Right atrium auricular region (tissue), 2 donors: Measurements from ENCODE around the gene GMPR2. TPM values are rescaled to one million over a fixed set of nuclear protein-coding genes. Genes with fewer than 3 reads are reported as not detected.

Experiments
- DNase-seq: peaks from one replicate; pipeline ENCODE4 v3.0.0-alpha.2; 2019; ENCODE audit warnings: low spot score
- H3K27ac ChIP-seq, 2 donors: fragments of 200-600 bp; sonication (generic); 1 replicate in 1 of 2; 2 replicates in 1 of 2; pipeline ENCODE4 v1.5.1; 2016 to 2019
- H3K27me3 ChIP-seq, 2 donors: fragments of 200-600 bp; sonication (generic); one replicate each; pipeline versions ENCODE4 v1.5.1 to v1.6.0; 2017 to 2019
- H3K36me3 ChIP-seq: fragments of 200-600 bp; sonication (generic); one replicate; pipeline ENCODE4 v1.5.1; 2016
- H3K4me1 ChIP-seq, 2 donors: fragments of 200-600 bp; sonication (generic); one replicate each; pipeline versions ENCODE4 v1.5.1 to v1.6.0; 2017 to 2019
- H3K4me3 ChIP-seq, 2 donors: fragments of 200-600 bp; sonication (generic); 1 replicate in 1 of 2; 2 replicates in 1 of 2; pipeline ENCODE4 v1.5.1; 2017 to 2019; ENCODE audit warnings: mild to moderate bottlenecking in 1 of 2, moderate library complexity in 1 of 2
- H3K9me3 ChIP-seq, 2 donors: fragments of 200-600 bp; sonication (generic); one replicate each; pipeline ENCODE4 v1.5.1; 2019
- total RNA-seq, 2 donors: library from RNA; depleted of rRNA; stranded (reverse); fragments of >200 nt; gene quantifications; one replicate each; pipeline ENCODE4 v1.1.0, GENCODE V29; 2016
- TF ChIP-seq, protein P1 (sequence below), 2 donors: fragments of 200-600 bp; sonication (generic); IDR thresholded peaks; one replicate each; pipeline ENCODE4 v1.5.1; 2019; ENCODE audit warnings: antibody characterized with exemption in 2 of 2

Gene GMPR2
- total RNA-seq, 2 donors from 2014 or later, result 28.1 to 31.7 TPM

DNA sequence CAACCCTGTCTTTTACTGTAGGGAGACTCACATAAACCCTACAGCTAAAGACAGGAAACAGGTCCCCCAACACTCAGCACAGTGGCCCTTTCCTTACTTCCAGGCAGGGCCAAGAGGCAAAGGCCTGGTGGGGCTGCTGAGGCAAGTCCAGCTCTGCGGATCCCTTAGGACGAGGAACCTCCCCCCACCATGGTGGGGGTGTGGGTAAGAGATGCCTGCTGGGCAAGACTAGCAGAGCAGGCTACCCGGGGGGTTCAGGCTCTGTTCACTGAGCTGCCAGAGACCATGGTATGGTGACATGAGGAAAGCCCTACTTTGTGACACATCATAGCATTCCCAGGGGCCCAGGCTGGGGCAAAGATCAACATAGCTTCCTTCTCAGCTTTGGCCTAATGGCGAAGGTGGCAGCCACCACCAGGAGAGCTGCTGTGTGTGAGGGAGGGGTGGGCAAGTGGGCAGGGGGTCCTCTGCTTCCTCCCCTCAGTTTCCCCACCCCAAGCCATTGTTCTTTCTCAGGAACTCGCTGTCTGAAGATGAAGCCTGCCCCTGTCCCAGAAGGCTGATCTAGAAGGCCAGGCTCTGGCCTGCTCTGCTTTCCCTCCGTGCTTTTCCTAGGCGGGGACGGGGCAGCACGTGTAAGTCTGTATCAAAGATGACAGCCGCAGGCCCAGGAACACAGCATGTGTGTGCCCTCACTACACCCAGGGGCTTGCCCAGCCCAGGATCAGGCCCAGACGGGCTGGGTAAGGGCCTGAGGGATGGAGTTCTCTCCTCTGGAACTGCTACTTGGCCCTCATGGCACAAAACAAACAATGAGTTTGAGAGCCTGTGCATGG lies 19.8 kb downstream of the GMPR2 start:
- no peaks in the 10 kb centered on the region for H3K9me3 ChIP-seq
- H3K4me3 ChIP-seq, result no peak overlapping the region
- DNase-seq, result no peak
- no peaks in the 10 kb centered on the region for H3K36me3 ChIP-seq
- TF ChIP-seq, protein P1, sequence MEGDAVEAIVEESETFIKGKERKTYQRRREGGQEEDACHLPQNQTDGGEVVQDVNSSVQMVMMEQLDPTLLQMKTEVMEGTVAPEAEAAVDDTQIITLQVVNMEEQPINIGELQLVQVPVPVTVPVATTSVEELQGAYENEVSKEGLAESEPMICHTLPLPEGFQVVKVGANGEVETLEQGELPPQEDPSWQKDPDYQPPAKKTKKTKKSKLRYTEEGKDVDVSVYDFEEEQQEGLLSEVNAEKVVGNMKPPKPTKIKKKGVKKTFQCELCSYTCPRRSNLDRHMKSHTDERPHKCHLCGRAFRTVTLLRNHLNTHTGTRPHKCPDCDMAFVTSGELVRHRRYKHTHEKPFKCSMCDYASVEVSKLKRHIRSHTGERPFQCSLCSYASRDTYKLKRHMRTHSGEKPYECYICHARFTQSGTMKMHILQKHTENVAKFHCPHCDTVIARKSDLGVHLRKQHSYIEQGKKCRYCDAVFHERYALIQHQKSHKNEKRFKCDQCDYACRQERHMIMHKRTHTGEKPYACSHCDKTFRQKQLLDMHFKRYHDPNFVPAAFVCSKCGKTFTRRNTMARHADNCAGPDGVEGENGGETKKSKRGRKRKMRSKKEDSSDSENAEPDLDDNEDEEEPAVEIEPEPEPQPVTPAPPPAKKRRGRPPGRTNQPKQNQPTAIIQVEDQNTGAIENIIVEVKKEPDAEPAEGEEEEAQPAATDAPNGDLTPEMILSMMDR (IDR thresholded peaks at IDR 0.05), result no peak
- no peaks in the 10 kb centered on the region for H3K27me3 ChIP-seq
- H3K27ac ChIP-seq, result no peak overlapping the region
- no peaks in the 10 kb centered on the region for H3K4me1 ChIP-seq

DNA sequence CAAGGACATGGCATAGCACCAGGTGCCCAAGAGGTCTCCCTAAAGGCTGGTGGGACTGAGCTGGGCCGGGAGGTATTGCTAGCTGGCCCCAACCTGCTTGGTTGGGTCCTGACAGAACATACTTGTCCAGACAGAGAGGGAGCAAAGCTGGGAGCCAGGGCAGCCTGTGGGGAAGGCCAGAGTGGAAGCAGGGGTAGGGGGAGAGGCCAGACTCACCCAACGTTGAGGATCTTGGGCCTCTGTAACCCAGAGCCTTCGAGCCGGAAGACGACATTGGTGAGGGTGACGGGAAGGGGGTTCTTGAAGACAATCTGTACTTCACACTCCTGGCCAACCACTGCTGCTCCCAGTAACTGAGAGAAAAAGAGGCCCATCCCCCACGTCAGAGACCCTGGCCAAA lies 21.2 kb downstream of the GMPR2 start:
- no peaks in the 10 kb centered on the region for H3K27me3 ChIP-seq
- DNase-seq, result no peak
- H3K4me3 ChIP-seq, result no peak overlapping the region
- H3K9me3 ChIP-seq, result no peaks in the 10 kb centered on the region
- H3K27ac ChIP-seq, result no peak overlapping the region
- no peaks in the 10 kb centered on the region for H3K36me3 ChIP-seq
- H3K4me1 ChIP-seq, result no peaks in the 10 kb centered on the region
- TF ChIP-seq, protein P1 (IDR thresholded peaks at IDR 0.05), result no peak

DNA sequence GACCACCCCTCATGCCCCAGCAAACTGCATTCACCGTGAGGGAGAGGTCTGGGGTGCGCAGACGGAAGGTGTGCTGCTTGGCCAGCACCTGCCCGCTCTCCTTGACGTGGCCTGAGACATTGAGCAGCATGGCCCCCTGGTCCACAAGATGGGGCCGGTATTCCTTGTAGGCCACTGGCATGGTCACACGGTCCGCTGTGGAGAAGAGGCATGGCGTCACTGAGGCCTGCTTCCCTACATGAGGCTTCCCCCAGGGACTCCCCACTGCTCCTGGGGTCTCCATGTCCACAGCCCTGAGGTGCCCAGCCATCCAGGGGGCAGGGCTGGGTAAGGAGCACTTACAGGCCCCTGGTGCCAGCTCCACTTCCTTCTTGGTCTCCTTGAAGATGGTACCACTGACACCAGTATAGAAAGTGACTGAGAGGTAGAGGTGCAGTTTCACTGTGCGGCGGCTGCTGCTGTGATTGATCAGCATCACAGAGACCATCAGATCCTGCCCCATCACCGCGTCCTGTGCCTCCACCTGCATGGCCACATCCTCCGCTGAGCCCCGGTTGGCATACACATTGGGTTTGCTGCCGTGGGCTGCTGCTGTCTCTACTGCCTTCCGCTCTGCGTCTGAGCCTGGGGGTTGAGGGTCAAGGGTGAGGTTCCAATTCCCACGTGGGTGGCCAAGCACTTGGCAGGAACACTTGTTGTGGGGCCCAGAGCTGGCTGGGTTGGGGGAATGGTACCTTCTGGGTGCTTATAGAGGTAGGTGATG lies 22.1 kb downstream of the GMPR2 start:
- TF ChIP-seq, protein P1 (IDR thresholded peaks at IDR 0.05), result no peak
- no peaks in the 10 kb centered on the region for H3K27me3 ChIP-seq
- no peak overlapping the region for H3K4me3 ChIP-seq
- H3K27ac ChIP-seq, result no peak overlapping the region
- no peak for DNase-seq
- no peaks in the 10 kb centered on the region for H3K4me1 ChIP-seq
- H3K36me3 ChIP-seq, result no peaks in the 10 kb centered on the region
- no peaks in the 10 kb centered on the region for H3K9me3 ChIP-seq

DNA sequence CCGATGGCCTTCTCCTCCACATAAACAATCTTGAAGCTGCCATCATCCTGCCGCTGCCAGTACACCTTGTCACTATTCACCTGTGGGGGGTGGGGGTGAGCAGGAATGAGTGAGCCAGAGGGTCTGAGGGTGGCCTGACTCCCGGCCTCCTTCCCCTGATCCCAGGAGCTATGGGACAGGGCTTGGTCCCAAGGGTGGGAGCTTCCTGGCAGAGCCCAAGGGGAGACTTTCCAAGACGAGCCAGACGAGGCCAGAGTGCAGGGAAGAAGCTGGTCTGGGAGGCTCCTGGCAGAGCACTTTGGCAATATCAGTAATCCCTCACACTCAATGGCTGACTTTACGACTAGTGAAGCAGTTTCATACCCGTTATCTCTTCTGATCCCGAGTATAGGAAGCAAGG lies 22.7 kb downstream of the GMPR2 start:
- no peak overlapping the region for H3K4me3 ChIP-seq
- no peaks in the 10 kb centered on the region for H3K36me3 ChIP-seq
- DNase-seq, result no peak
- H3K9me3 ChIP-seq, result no peaks in the 10 kb centered on the region
- H3K27ac ChIP-seq, result no peak overlapping the region
- no peaks in the 10 kb centered on the region for H3K4me1 ChIP-seq
- TF ChIP-seq, protein P1 (IDR thresholded peaks at IDR 0.05), result no peak
- no peaks in the 10 kb centered on the region for H3K27me3 ChIP-seq

DNA sequence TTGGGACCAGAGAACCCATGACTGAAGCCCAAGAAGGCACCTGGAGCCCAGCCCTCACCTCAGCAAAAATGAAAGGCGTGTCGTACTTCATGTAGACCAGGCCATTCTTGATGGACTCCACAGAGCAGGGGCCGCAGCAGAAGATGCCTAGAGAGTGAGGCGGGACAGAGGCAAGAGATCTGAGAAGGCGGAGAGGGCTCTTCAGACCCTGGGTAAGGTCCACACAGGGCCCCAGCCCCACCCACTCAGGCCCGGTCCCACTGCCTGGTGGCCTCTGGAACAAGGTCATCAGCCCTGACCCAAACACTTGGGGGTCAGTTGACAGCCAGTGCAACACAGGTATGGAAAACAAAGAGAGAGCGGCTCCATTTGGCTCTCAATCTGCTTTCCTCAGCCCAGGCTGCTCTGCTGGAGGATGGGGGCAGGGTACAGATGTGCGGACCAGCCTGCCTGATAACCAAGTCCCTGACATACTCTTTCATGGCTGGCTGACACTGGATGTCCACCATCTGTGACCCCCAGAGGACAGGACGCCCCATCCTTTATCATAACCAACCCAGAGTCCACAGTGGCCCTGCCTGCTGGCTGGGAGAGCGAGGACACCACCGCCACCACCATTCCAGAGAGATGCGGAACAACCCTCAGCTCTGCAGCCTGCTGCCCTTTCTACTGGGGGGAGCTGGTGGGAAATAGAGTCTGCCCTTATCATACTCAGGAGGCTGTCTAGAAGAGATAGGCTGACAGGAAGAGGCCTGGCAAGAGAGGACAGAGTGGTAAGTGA lies 23.4 kb downstream of the GMPR2 start:
- H3K4me1 ChIP-seq, result no peaks in the 10 kb centered on the region
- H3K27me3 ChIP-seq, result no peaks in the 10 kb centered on the region
- no peaks in the 10 kb centered on the region for H3K36me3 ChIP-seq
- no peak overlapping the region for H3K4me3 ChIP-seq
- no peak for DNase-seq
- TF ChIP-seq, protein P1 (IDR thresholded peaks at IDR 0.05), result no peak
- H3K27ac ChIP-seq, result no peak overlapping the region
- H3K9me3 ChIP-seq, result no peaks in the 10 kb centered on the region
